Liver (tissue), 9 donors: ENCODE data around the gene GAB2. TPM values are rescaled to one million over a fixed set of nuclear protein-coding genes. Genes with fewer than 3 reads are reported as not detected.

ENCODE experiments used
- DNase-seq: peaks from one replicate; pipeline ENCODE4 v3.0.0-alpha.2; 2017; ENCODE audit warnings: low spot score
- H3K27ac ChIP-seq, 2 donors: one replicate each; pipeline ENCODE4 v1.7.0; 2013; ENCODE audit warnings: inconsistent platforms in 2 of 2, low read length in 2 of 2, control low read depth in 1 of 2, low read depth in 1 of 2, mild to moderate bottlenecking in 1 of 2
- H3K27me3 ChIP-seq, 4 donors: one replicate each; pipeline versions ENCODE4 v1.6.1 to v1.7.0; 2013; ENCODE audit warnings: low read length in 3 of 4, inconsistent platforms in 1 of 4, mild to moderate bottlenecking in 1 of 4, moderate library complexity in 1 of 4; ENCODE audit not compliant: control insufficient read depth in 4 of 4, insufficient read depth in 4 of 4
- H3K36me3 ChIP-seq, 4 donors: one replicate each; pipeline versions ENCODE4 v1.6.1 to v1.7.0; 2013; ENCODE audit warnings: low read length in 3 of 4, mild to moderate bottlenecking in 3 of 4, low read depth in 1 of 4, moderate library complexity in 1 of 4; ENCODE audit not compliant: control insufficient read depth in 4 of 4, insufficient read depth in 3 of 4
- H3K4me1 ChIP-seq, 4 donors: one replicate each; pipeline versions ENCODE4 v1.6.1 to v1.7.0; 2013; ENCODE audit warnings: low read length in 3 of 4, mild to moderate bottlenecking in 3 of 4, moderate library complexity in 1 of 4; ENCODE audit not compliant: control insufficient read depth in 4 of 4, insufficient read depth in 4 of 4
- H3K4me3 ChIP-seq, 3 donors: one replicate each; pipeline versions ENCODE4 v1.6.1 to v1.7.0; 2013; ENCODE audit warnings: low read length in 3 of 3, control low read depth in 1 of 3, low read depth in 1 of 3, mild to moderate bottlenecking in 1 of 3
- H3K9ac ChIP-seq, 2 donors: one replicate each; pipeline ENCODE4 v1.7.0; 2013; ENCODE audit warnings: low read length in 2 of 2, mild to moderate bottlenecking in 2 of 2, moderate library complexity in 2 of 2, control low read depth in 1 of 2, low read depth in 1 of 2
- H3K9me3 ChIP-seq, 4 donors: one replicate each; pipeline versions ENCODE4 v1.6.1 to v1.7.0; 2013; ENCODE audit warnings: low read length in 3 of 4; ENCODE audit not compliant: control insufficient read depth in 4 of 4
- EGR1 ChIP-seq, 2 donors: IDR thresholded peaks; 2 replicates each; pipeline ENCODE4 v1.6.1; 2016 to 2018; ENCODE audit warnings: antibody characterized with exemption in 2 of 2, low read depth in 2 of 2
- FOXA1 ChIP-seq: IDR thresholded peaks from 2 replicates; pipeline ENCODE4 v1.6.1; 2016; ENCODE audit warnings: antibody characterized with exemption
- FOXA2 ChIP-seq: IDR thresholded peaks from 2 replicates; pipeline ENCODE4 v1.6.1; 2016; ENCODE audit warnings: antibody characterized with exemption
- GABPA ChIP-seq, 2 donors: IDR thresholded peaks in 1 of 2; conservative IDR thresholded peaks in 1 of 2; 2 replicates each; pipeline ENCODE4 v1.6.1; 2016; ENCODE audit warnings: antibody characterized with exemption in 2 of 2, mild to moderate bottlenecking in 1 of 2, moderate library complexity in 1 of 2
- HNF4A ChIP-seq, 2 donors: conservative IDR thresholded peaks; 2 replicates each; pipeline ENCODE4 v1.6.1; 2016; ENCODE audit warnings: antibody characterized with exemption in 2 of 2, mild to moderate bottlenecking in 2 of 2
- HNF4G ChIP-seq: IDR thresholded peaks from 2 replicates; pipeline ENCODE4 v1.6.1; 2016; ENCODE audit warnings: antibody characterized with exemption
- JUND ChIP-seq, 2 donors: IDR thresholded peaks; 2 replicates each; pipeline ENCODE4 v1.6.1; 2016; ENCODE audit warnings: antibody characterized with exemption in 2 of 2
- NR2F2 ChIP-seq: IDR thresholded peaks from 2 replicates; pipeline ENCODE4 v1.6.1; 2016; ENCODE audit warnings: antibody characterized with exemption
- RAD21 ChIP-seq, 2 donors: IDR thresholded peaks; 2 replicates each; pipeline ENCODE4 v1.6.1; 2016; ENCODE audit warnings: antibody characterized with exemption in 2 of 2, mild to moderate bottlenecking in 2 of 2
- RXRA ChIP-seq, 2 donors: IDR thresholded peaks; 2 replicates each; pipeline ENCODE4 v1.6.1; 2017 to 2018; ENCODE audit warnings: antibody characterized with exemption in 2 of 2, mild to moderate bottlenecking in 1 of 2
- SP1 ChIP-seq: IDR thresholded peaks from 2 replicates; pipeline ENCODE4 v1.6.1; 2018; ENCODE audit warnings: antibody characterized with exemption, mild to moderate bottlenecking
- TAF1 ChIP-seq: conservative IDR thresholded peaks from 2 replicates; pipeline ENCODE4 v1.6.1; 2016; ENCODE audit warnings: antibody characterized with exemption, mild to moderate bottlenecking
- YY1 ChIP-seq: IDR thresholded peaks from 2 replicates; pipeline ENCODE4 v1.6.1; 2016; ENCODE audit warnings: antibody characterized with exemption, mild to moderate bottlenecking
- polyA plus RNA-seq, 2 donors: library from polyadenylated mRNA; stranded (reverse) in 1 of 2; unstranded in 1 of 2; fragments of 200-250 nt in 1 of 2; fragments of >200 nt in 1 of 2; fragmentation: Nextera tagmentation in 1 of 2; extraction: Ambion mirVana in 1 of 2; gene quantifications; one replicate each; pipeline versions ENCODE4 v1.2.1 to v1.2.3, GENCODE V29; 2013 to 2015
- total RNA-seq, 2 donors: library from RNA; depleted of rRNA; stranded (reverse); fragments of >200 nt; gene quantifications; one replicate each; pipeline ENCODE4 v1.2.3, GENCODE V29; 2014
- TF ChIP-seq, protein P1 (sequence below): IDR thresholded peaks from 2 replicates; pipeline ENCODE4 v1.6.1; 2016; ENCODE audit warnings: antibody characterized with exemption
- TF ChIP-seq, protein P2 (sequence below): IDR thresholded peaks from 2 replicates; pipeline ENCODE4 v1.6.1; 2016; ENCODE audit warnings: antibody characterized with exemption
- TF ChIP-seq, protein P3 (sequence below): IDR thresholded peaks from 2 replicates; pipeline ENCODE4 v1.6.1; 2016; ENCODE audit warnings: antibody characterized with exemption
- TF ChIP-seq, protein P4 (sequence below): fragments of 150-350 bp; IDR thresholded peaks from 2 replicates; pipeline ENCODE4 v1.5.1; 2017; ENCODE audit warnings: improper control_type of control experiment, low read depth, low read length; ENCODE audit not compliant: missing input control
- TF ChIP-seq, protein P5 (sequence below): IDR thresholded peaks from 2 replicates; pipeline ENCODE4 v1.6.1; 2016; ENCODE audit warnings: antibody characterized with exemption, mild to moderate bottlenecking
- donor health status: healthy.
- donor health status: healthy.
- donor health status: healthy.
- donor health status: healthy.
- donor health status: healthy.

The GAB2 gene
- total and polyA plus RNA-seq, 4 donors: 1.3 to 3.6 (median 2.5) TPM

DNA sequence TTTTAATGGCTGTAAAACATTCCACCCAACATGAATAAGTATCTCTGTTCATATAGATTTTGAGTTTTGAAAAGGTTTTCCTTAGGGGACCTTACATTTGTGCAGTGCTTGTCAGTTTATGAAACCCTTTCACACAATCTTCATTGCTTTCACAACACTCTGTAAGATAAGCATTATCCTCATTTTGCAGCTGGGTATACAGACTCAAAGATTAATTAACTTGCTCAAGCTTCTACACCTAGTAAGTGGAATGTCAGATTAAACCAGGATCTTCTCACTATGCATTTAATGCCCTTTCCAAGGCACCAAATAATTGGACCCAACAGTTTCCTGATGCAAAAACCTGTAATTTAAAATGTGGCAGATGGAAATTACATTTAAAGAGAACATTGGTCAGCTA, 11.6 kb upstream of the GAB2 start:
- TF ChIP-seq JUND (IDR thresholded peaks at IDR 0.05) (no peak), EGR1 (IDR thresholded peaks at IDR 0.05; ENCODE audit: low read depth in 2 of 2) (no peak), TAF1 (no peak), GABPA (IDR thresholded peaks at IDR 0.05 in 1 of 2, conservative IDR thresholded peaks at IDR 0.05 in 1 of 2) (no peak), YY1 (no peak), HNF4G (no peak), NR2F2 (no peak), FOXA2 (no peak), RAD21 (IDR thresholded peaks at IDR 0.05) (no peak), SP1 (no peak), FOXA1 (no peak), HNF4A (conservative IDR thresholded peaks at IDR 0.05) (no peak), RXRA (IDR thresholded peaks at IDR 0.05) (no peak)
- TF ChIP-seq, protein P1, sequence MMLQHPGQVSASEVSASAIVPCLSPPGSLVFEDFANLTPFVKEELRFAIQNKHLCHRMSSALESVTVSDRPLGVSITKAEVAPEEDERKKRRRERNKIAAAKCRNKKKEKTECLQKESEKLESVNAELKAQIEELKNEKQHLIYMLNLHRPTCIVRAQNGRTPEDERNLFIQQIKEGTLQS: no peak
- TF ChIP-seq, protein P2, sequence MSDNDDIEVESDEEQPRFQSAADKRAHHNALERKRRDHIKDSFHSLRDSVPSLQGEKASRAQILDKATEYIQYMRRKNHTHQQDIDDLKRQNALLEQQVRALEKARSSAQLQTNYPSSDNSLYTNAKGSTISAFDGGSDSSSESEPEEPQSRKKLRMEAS: no peak
- TF ChIP-seq, protein P3, sequence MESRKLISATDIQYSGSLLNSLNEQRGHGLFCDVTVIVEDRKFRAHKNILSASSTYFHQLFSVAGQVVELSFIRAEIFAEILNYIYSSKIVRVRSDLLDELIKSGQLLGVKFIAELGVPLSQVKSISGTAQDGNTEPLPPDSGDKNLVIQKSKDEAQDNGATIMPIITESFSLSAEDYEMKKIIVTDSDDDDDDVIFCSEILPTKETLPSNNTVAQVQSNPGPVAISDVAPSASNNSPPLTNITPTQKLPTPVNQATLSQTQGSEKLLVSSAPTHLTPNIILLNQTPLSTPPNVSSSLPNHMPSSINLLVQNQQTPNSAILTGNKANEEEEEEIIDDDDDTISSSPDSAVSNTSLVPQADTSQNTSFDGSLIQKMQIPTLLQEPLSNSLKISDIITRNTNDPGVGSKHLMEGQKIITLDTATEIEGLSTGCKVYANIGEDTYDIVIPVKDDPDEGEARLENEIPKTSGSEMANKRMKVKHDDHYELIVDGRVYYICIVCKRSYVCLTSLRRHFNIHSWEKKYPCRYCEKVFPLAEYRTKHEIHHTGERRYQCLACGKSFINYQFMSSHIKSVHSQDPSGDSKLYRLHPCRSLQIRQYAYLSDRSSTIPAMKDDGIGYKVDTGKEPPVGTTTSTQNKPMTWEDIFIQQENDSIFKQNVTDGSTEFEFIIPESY: no peak
- TF ChIP-seq, protein P4, sequence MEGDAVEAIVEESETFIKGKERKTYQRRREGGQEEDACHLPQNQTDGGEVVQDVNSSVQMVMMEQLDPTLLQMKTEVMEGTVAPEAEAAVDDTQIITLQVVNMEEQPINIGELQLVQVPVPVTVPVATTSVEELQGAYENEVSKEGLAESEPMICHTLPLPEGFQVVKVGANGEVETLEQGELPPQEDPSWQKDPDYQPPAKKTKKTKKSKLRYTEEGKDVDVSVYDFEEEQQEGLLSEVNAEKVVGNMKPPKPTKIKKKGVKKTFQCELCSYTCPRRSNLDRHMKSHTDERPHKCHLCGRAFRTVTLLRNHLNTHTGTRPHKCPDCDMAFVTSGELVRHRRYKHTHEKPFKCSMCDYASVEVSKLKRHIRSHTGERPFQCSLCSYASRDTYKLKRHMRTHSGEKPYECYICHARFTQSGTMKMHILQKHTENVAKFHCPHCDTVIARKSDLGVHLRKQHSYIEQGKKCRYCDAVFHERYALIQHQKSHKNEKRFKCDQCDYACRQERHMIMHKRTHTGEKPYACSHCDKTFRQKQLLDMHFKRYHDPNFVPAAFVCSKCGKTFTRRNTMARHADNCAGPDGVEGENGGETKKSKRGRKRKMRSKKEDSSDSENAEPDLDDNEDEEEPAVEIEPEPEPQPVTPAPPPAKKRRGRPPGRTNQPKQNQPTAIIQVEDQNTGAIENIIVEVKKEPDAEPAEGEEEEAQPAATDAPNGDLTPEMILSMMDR: no peak
- TF ChIP-seq, protein P5, sequence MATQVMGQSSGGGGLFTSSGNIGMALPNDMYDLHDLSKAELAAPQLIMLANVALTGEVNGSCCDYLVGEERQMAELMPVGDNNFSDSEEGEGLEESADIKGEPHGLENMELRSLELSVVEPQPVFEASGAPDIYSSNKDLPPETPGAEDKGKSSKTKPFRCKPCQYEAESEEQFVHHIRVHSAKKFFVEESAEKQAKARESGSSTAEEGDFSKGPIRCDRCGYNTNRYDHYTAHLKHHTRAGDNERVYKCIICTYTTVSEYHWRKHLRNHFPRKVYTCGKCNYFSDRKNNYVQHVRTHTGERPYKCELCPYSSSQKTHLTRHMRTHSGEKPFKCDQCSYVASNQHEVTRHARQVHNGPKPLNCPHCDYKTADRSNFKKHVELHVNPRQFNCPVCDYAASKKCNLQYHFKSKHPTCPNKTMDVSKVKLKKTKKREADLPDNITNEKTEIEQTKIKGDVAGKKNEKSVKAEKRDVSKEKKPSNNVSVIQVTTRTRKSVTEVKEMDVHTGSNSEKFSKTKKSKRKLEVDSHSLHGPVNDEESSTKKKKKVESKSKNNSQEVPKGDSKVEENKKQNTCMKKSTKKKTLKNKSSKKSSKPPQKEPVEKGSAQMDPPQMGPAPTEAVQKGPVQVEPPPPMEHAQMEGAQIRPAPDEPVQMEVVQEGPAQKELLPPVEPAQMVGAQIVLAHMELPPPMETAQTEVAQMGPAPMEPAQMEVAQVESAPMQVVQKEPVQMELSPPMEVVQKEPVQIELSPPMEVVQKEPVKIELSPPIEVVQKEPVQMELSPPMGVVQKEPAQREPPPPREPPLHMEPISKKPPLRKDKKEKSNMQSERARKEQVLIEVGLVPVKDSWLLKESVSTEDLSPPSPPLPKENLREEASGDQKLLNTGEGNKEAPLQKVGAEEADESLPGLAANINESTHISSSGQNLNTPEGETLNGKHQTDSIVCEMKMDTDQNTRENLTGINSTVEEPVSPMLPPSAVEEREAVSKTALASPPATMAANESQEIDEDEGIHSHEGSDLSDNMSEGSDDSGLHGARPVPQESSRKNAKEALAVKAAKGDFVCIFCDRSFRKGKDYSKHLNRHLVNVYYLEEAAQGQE: no peak
- DNase-seq: no peak
- Histone ChIP-seq H3K4me3 (no peak overlapping the region), H3K9me3 (no peaks in the 10 kb centered on the region), H3K9ac (no peak overlapping the region), H3K27me3 (no peaks in the 10 kb centered on the region), H3K4me1 (no peaks in the 10 kb centered on the region), H3K27ac (no peak overlapping the region), H3K36me3 (no peaks in the 10 kb centered on the region)
